ENCODE results near the gene COMMD6.

DNA sequence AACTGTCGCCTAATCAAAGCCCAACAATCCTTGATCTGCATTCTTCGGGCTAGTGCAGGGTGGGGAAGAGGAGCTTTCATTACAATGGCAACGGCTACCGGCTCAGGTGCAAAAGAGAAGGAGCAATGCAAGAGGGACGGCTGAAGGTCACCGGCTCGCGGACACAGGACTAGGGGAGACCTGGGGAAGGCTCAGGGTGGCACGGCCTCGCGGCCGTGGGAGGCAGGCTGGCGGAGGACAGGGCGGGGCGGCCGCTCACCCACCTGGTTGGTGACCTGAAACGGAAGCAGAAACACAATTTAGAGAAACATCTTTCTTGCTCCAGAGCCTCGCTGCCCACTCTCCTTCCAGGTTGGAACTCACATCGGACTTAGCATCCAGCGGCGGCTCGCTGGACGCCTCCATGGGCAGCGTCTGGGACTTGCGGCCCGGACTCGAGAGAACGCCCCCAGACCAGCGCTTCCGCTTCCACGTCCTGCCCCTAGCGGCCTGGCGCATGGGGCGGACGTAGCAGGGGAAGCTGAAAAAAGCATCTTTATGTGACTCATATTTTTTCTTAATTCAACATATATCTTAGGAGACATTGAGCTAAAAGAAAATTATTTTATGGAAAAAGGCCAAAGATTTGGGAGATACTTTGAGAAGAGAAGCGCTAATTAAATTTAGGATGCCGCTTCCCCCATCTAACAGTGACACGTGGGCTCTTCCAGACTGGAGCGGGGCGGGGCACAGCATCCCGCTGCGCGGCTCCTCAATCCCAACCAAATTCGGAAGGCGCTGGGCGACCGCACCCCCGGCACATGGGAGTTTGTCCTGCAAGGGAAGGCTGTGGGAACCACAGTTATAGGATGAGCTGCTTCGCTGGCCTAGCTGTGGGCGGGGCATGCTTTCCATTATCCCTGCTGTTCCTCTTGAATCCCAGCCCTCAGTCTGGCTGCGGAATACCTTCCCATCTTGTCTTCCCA, at the start of gene COMMD6:
- TF ChIP-seq, protein P1, sequence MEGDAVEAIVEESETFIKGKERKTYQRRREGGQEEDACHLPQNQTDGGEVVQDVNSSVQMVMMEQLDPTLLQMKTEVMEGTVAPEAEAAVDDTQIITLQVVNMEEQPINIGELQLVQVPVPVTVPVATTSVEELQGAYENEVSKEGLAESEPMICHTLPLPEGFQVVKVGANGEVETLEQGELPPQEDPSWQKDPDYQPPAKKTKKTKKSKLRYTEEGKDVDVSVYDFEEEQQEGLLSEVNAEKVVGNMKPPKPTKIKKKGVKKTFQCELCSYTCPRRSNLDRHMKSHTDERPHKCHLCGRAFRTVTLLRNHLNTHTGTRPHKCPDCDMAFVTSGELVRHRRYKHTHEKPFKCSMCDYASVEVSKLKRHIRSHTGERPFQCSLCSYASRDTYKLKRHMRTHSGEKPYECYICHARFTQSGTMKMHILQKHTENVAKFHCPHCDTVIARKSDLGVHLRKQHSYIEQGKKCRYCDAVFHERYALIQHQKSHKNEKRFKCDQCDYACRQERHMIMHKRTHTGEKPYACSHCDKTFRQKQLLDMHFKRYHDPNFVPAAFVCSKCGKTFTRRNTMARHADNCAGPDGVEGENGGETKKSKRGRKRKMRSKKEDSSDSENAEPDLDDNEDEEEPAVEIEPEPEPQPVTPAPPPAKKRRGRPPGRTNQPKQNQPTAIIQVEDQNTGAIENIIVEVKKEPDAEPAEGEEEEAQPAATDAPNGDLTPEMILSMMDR (conservative IDR thresholded peaks at IDR 0.05 in 1 of 2, IDR thresholded peaks at IDR 0.05 in 1 of 2; ENCODE audit: low read depth in 1 of 2, low read length in 2 of 2) = peak in 1 of 2 donors; percentile 26
- TF ChIP-seq EZH2 (IDR thresholded peaks at IDR 0.05; ENCODE audit: low read length, missing control alignments) = no peak
